Fibroblast of pulmonary artery (primary cell): ENCODE measurements around the gene ASB17.
"Not testable (repeated sequence)": the region's sequence is repeated elsewhere in the genome, so short reads cannot be mapped to it uniquely, and the experiment has no call there.

Experiments
- DNase-seq: peaks from one replicate; pipeline ENCODE4 v3.0.0-alpha.2; 2010; ENCODE audit warnings: low read depth
- H3K4me3 ChIP-seq: replicated peaks from 2 replicates; pipeline ENCODE4 v1.5.1; 2011; ENCODE audit warnings: low read depth, mild to moderate bottlenecking, control low read depth, low read length, moderate library complexity
- CTCF ChIP-seq: IDR thresholded peaks from 2 replicates; pipeline ENCODE4 v1.5.1; 2011; ENCODE audit warnings: mild to moderate bottlenecking, control low read depth, low read length, inconsistent platforms; ENCODE audit errors: missing control alignments

Gene ASB17

GRCh38 chr1:75954586-75954985, 22.4 kb upstream of the ASB17 start:
- H3K4me3 ChIP-seq: no peak overlapping the region
- no peak for TF ChIP-seq CTCF
- peak; percentile 46 for DNase-seq

- no peak for DNase-seq
- H3K4me3 ChIP-seq: no peak overlapping the region
- TF ChIP-seq CTCF: no peak
Observed at GRCh38 chr1:75953461-75953860, 21.3 kb upstream of the ASB17 start.

- no peak for TF ChIP-seq CTCF
- H3K4me3 ChIP-seq: no peak overlapping the region
- DNase-seq: no peak
Observed at GRCh38 chr1:75952016-75952415, 19.8 kb upstream of the ASB17 start.

- H3K4me3 ChIP-seq: no peak overlapping the region
- TF ChIP-seq CTCF: no peak
- no peak for DNase-seq
Observed at GRCh38 chr1:75950176-75950575, 18.0 kb upstream of the ASB17 start.

GRCh38 chr1:75943037-75943436, 10.8 kb upstream of the ASB17 start:
- not testable (repeated sequence) for H3K4me3 ChIP-seq, DNase-seq

- DNase-seq: no peak
- TF ChIP-seq CTCF: no peak
- H3K4me3 ChIP-seq: no peak overlapping the region
Observed at GRCh38 chr1:75937034-75937433, 4.8 kb upstream of the ASB17 start.

GRCh38 chr1:75922698-75923097, 9.5 kb downstream of the ASB17 start:
- no peak for TF ChIP-seq CTCF

GRCh38 chr1:75916834-75917233, 15.4 kb downstream of the ASB17 start:
- DNase-seq: no peak
- H3K4me3 ChIP-seq: no peak overlapping the region
- TF ChIP-seq CTCF: no peak

More at GRCh38 chr1:75922698-75923097, 9.5 kb downstream of the ASB17 start:
- no peak overlapping the region for H3K4me3 ChIP-seq
- DNase-seq: no peak
